ENCODE measurements around the gene PCYT2. TPM values are rescaled to one million over a fixed set of nuclear protein-coding genes. Genes with fewer than 3 reads are reported as not detected.

The PCYT2 gene
- total RNA-seq, 4 donors from 2014 or later = 18.4 to 45.8 (median 34.4) TPM

DNA sequence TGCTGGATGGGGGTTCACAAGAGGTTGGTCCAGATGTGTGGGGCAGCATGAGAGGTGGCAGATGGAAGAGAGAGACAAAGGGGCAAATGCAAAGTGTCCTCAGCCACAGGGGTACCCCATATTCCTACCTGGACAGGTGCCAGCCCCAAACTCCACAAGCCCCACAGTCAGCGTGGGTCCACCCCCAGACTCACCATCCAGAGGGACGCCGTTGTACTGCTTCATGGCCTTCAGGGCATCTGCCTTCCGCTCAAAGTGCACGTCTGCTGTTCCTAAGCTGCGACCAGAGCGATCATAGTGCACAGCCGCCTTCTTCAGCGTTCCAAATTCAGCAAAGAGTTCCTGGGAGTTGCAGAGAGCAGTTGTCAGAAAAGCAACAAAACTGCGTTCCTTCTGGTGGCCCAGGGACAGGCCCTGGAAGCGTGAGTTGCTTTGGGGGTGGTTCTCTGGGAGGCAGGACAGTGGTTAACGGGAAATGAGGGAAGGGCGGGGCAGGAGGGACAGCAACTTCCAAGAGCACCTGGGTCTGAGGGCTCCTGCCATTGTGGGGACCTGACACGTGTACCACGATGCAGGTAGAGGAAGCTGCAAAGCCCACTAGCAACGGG is 22.1 kb downstream of the PCYT2 start:
- peaks cover 0 to 66% of the 10 kb centered on the region in 2 donors for H3K36me3 ChIP-seq
- no peak overlapping the region for H3K4me3 ChIP-seq
- WGBS, 2 donors (ENCODE audit: low coverage in 1 of 2) = 88 to 90% methylated on average over 7 to 8 of the region's 16 CpGs
- TF ChIP-seq POLR2AphosphoS5 (IDR thresholded peaks at IDR 0.05) (no peak), EP300 (IDR thresholded peaks at IDR 0.05) (no peak), POLR2A (IDR thresholded peaks at IDR 0.05) (no peak)
- TF ChIP-seq, protein P1, sequence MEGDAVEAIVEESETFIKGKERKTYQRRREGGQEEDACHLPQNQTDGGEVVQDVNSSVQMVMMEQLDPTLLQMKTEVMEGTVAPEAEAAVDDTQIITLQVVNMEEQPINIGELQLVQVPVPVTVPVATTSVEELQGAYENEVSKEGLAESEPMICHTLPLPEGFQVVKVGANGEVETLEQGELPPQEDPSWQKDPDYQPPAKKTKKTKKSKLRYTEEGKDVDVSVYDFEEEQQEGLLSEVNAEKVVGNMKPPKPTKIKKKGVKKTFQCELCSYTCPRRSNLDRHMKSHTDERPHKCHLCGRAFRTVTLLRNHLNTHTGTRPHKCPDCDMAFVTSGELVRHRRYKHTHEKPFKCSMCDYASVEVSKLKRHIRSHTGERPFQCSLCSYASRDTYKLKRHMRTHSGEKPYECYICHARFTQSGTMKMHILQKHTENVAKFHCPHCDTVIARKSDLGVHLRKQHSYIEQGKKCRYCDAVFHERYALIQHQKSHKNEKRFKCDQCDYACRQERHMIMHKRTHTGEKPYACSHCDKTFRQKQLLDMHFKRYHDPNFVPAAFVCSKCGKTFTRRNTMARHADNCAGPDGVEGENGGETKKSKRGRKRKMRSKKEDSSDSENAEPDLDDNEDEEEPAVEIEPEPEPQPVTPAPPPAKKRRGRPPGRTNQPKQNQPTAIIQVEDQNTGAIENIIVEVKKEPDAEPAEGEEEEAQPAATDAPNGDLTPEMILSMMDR (IDR thresholded peaks at IDR 0.05) = no peak
- ATAC-seq = no peak
- H3K27ac ChIP-seq = no peak overlapping the region
- H3K27me3 ChIP-seq = no peaks in the 10 kb centered on the region
- H3K4me1 ChIP-seq = peaks cover 2 to 41% (median 16%) of the 10 kb centered on the region in 3 donors
- H3K9me3 ChIP-seq = no peaks in the 10 kb centered on the region

DNA sequence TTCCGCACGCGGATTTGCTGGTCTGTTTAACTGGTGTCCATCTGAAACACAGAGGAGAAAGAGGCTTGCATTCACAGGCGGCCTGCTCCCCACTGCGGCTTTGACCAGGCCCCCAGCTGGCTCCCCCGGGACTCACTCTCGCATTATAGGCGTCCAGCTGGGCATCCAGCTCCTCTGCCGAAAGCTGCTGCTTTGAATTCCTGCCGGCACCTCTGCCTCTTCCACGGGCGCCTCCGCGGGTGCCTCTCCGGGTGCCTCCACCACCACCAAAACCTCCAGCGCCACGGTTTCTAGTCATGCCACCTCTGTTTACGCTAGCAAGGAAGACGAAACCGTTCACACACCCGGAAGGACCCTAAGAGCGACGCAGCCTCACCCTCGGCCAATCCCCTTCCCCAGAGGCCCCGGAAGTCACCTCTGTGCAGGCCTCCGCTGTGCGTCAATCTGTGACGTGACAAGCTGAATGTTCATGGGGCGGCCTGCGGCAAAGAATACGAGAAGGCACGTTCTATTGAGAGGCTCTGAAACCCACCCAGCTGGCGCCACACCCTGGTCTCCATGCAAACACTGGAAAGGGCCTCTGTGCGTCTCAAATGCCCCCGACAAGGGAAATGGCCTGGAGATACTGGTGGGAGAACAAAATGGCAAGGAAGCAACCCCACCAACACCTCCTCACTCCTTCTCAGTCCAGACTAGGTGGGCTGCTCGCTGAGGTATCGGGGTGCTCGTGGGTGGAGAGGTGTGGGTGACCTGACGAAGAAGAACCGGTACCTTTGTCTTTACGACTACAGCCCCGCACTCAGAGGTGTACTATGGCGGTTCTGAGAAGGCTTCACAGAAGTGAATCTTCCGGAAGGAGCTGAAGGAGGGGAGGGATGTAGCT is 22.9 kb downstream of the PCYT2 start:
- ATAC-seq = no peak
- TF ChIP-seq EP300 (IDR thresholded peaks at IDR 0.05) (no peak), POLR2A (IDR thresholded peaks at IDR 0.05) (no peak)
- TF ChIP-seq, protein P1 (IDR thresholded peaks at IDR 0.05) = no peak
- no peaks in the 10 kb centered on the region for H3K27me3 ChIP-seq
- H3K4me3 ChIP-seq = no peak overlapping the region
- H3K4me1 ChIP-seq = peaks cover 2 to 37% (median 16%) of the 10 kb centered on the region in 3 donors
- H3K36me3 ChIP-seq = peaks cover 0 to 69% of the 10 kb centered on the region in 2 donors
- H3K27ac ChIP-seq = no peak overlapping the region
- 89 to 94% methylated on average over 11 to 12 of the region's 44 CpGs for WGBS, 2 donors (ENCODE audit: low coverage in 1 of 2)
- H3K9me3 ChIP-seq = no peaks in the 10 kb centered on the region

- H3K4me3 ChIP-seq = no peak overlapping the region
- TF ChIP-seq, protein P1 (IDR thresholded peaks at IDR 0.05) = no peak
- TF ChIP-seq POLR2A (IDR thresholded peaks at IDR 0.05) = no peak
- 82% methylated on average over 6 of the region's 11 CpGs; no CpG with 5 or more reads in 1 of the 2 donors for WGBS, 2 donors (ENCODE audit: low coverage in 1 of 2)
- peaks cover 2 to 22% (median 10%) of the 10 kb centered on the region in 3 donors for H3K4me1 ChIP-seq
- no peak overlapping the region for H3K27ac ChIP-seq
- H3K27me3 ChIP-seq = no peaks in the 10 kb centered on the region
- no peak for ATAC-seq
- peaks cover 0 to 91% of the 10 kb centered on the region in 2 donors for H3K36me3 ChIP-seq
- H3K9me3 ChIP-seq = no peaks in the 10 kb centered on the region
Measured at GRCh38 chr17:81885869-81886548, 25.2 kb downstream of the PCYT2 start.

DNA sequence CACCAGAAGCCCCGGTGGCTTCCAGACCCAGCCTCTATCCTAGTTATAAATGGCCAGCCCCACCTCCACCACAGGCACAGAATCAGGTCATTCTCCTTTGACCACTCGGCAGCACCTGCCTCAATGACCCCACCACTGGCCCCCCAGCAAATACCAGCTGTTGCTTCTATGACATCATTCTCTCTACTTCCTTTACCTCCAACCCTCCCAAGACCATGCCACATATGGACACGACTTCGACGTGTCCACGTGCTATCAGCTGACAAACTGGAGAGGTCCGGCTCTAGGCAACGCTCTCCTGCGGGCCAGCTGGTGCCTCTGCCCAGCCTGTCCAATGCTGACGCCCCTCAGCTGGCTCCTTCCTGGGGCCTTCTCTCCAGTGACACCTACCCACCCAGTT is 25.7 kb downstream of the PCYT2 start:
- WGBS, 2 donors (ENCODE audit: low coverage in 1 of 2) = 68% methylated on average over 10 of the region's 10 CpGs; no CpG with 5 or more reads in 1 of the 2 donors

More for the DNA sequence above, 25.7 kb downstream of the PCYT2 start:
- H3K4me1 ChIP-seq = peaks cover 2 to 17% (median 9%) of the 10 kb centered on the region in 3 donors
- H3K27me3 ChIP-seq = no peaks in the 10 kb centered on the region
- peaks cover 0 to 96% of the 10 kb centered on the region in 2 donors for H3K36me3 ChIP-seq
- no peak for ATAC-seq
- H3K27ac ChIP-seq = no peak overlapping the region
- no peak overlapping the region for H3K4me3 ChIP-seq
- TF ChIP-seq POLR2AphosphoS5 (IDR thresholded peaks at IDR 0.05) (no peak), POLR2A (IDR thresholded peaks at IDR 0.05) (no peak), EP300 (IDR thresholded peaks at IDR 0.05) (no peak)
- TF ChIP-seq, protein P1 (IDR thresholded peaks at IDR 0.05) = no peak
- no peaks in the 10 kb centered on the region for H3K9me3 ChIP-seq
